ENCODE results near the gene TRPC6. TPM values are rescaled to one million over a fixed set of nuclear protein-coding genes. Genes with fewer than 3 reads are reported as not detected.

Gene TRPC6
- total RNA-seq, 1 donor from 2014 or later: 0.51 TPM

DNA sequence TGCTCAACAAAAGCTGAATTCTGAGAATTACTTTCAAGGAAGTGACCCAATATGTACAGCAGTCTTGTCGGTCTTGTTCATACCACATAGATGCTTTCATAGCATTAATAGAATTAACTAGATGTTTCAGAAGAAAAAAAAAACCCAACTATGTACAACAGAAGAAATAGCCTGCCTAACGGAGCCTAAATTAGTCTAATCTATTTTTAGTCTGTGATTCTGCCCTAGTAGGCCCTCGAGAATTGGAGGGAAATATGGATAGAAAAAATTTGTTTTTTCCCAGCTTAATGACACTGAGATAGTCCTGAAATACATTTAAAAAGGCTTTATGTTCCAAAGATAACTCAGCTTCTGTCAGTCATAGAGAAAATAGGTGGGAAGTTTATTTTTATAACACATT, 17.1 kb upstream of the TRPC6 start:
- H3K4me3 Mint-ChIP-seq (ENCODE audit: unreplicated experiment): no peak overlapping the region
- H3K9me3 Mint-ChIP-seq (ENCODE audit: unreplicated experiment): no peaks in the 10 kb centered on the region
- H3K27me3 Mint-ChIP-seq (ENCODE audit: unreplicated experiment): peaks cover 2% of the 10 kb centered on the region
- TF ChIP-seq, protein P1, sequence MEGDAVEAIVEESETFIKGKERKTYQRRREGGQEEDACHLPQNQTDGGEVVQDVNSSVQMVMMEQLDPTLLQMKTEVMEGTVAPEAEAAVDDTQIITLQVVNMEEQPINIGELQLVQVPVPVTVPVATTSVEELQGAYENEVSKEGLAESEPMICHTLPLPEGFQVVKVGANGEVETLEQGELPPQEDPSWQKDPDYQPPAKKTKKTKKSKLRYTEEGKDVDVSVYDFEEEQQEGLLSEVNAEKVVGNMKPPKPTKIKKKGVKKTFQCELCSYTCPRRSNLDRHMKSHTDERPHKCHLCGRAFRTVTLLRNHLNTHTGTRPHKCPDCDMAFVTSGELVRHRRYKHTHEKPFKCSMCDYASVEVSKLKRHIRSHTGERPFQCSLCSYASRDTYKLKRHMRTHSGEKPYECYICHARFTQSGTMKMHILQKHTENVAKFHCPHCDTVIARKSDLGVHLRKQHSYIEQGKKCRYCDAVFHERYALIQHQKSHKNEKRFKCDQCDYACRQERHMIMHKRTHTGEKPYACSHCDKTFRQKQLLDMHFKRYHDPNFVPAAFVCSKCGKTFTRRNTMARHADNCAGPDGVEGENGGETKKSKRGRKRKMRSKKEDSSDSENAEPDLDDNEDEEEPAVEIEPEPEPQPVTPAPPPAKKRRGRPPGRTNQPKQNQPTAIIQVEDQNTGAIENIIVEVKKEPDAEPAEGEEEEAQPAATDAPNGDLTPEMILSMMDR (IDR thresholded peaks at IDR 0.05; ENCODE audit: unreplicated experiment): no peak
- H3K36me3 Mint-ChIP-seq (ENCODE audit: low read depth, unreplicated experiment): no peaks in the 10 kb centered on the region
- no peak for DNase-seq (ENCODE audit: low spot score)
- H3K4me1 Mint-ChIP-seq (ENCODE audit: unreplicated experiment): no peaks in the 10 kb centered on the region
- H3K27ac Mint-ChIP-seq (ENCODE audit: unreplicated experiment): no peak overlapping the region

- Mint-ChIP-seq H3K27me3 (ENCODE audit: unreplicated experiment) (peaks cover 13% of the 10 kb centered on the region), H3K27ac (ENCODE audit: unreplicated experiment) (no peak overlapping the region), H3K4me1 (ENCODE audit: unreplicated experiment) (peaks cover 7% of the 10 kb centered on the region), H3K9me3 (ENCODE audit: unreplicated experiment) (no peaks in the 10 kb centered on the region), H3K4me3 (ENCODE audit: unreplicated experiment) (no peak overlapping the region), H3K36me3 (ENCODE audit: low read depth, unreplicated experiment) (no peaks in the 10 kb centered on the region)
- no peak for DNase-seq (ENCODE audit: low spot score)
- TF ChIP-seq, protein P1 (IDR thresholded peaks at IDR 0.05; ENCODE audit: unreplicated experiment): no peak
These were observed 3.2 kb upstream of the TRPC6 start for GRCh38 chr11:101586965-101587364.

DNA sequence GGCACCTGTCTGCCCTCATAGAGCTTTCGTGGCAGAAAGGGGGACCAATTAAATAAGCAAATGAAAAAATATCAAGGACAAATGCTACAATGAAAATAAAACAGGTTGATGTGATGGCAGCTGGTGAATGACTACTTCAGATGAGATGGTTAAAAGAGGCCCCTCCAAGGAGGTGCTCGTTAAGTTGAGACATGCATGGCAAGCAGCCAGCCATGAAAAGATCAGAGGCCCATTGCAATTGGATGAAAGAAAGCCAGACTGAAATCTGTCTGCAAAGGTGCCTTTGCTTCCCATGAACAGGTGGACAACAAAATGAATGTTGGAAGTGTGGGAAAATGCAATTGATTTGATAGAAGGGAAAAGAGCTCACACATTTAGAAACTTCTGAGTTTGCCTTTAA, 848 bp upstream of the TRPC6 start:
- Mint-ChIP-seq H3K4me1 (ENCODE audit: unreplicated experiment) (peaks cover 7% of the 10 kb centered on the region), H3K36me3 (ENCODE audit: low read depth, unreplicated experiment) (no peaks in the 10 kb centered on the region), H3K27me3 (ENCODE audit: unreplicated experiment) (peaks cover 13% of the 10 kb centered on the region), H3K9me3 (ENCODE audit: unreplicated experiment) (no peaks in the 10 kb centered on the region), H3K27ac (ENCODE audit: unreplicated experiment) (no peak overlapping the region), H3K4me3 (ENCODE audit: unreplicated experiment) (no peak overlapping the region)
- no peak for DNase-seq (ENCODE audit: low spot score)
- TF ChIP-seq, protein P1 (IDR thresholded peaks at IDR 0.05; ENCODE audit: unreplicated experiment): no peak

- H3K4me3 Mint-ChIP-seq (ENCODE audit: unreplicated experiment): peak overlapping the region; percentile 71
- DNase-seq (ENCODE audit: low spot score): no peak
- no peaks in the 10 kb centered on the region for H3K9me3 Mint-ChIP-seq (ENCODE audit: unreplicated experiment)
- TF ChIP-seq, protein P1 (IDR thresholded peaks at IDR 0.05; ENCODE audit: unreplicated experiment): no peak
- no peaks in the 10 kb centered on the region for H3K36me3 Mint-ChIP-seq (ENCODE audit: low read depth, unreplicated experiment)
- no peak overlapping the region for H3K27ac Mint-ChIP-seq (ENCODE audit: unreplicated experiment)
- peaks cover 7% of the 10 kb centered on the region for H3K4me1 Mint-ChIP-seq (ENCODE audit: unreplicated experiment)
- H3K27me3 Mint-ChIP-seq (ENCODE audit: unreplicated experiment): peaks cover 13% of the 10 kb centered on the region
These were observed 315 bp upstream of the TRPC6 start for GRCh38 chr11:101584129-101584515.

DNA sequence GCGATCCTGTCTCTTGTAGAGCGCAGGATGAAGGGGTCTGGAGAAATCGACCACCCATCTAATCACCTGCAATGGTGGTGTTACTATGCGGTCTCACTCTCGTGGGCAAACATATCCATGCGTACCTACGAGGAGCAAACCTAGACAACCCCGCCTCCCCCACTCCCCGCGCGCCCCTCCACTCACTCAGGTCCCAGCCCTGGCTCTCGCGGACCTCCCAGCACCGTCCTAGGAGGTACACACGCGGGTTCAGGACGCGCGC, 887 bp downstream of the TRPC6 start:
- no peaks in the 10 kb centered on the region for H3K36me3 Mint-ChIP-seq (ENCODE audit: low read depth, unreplicated experiment)
- no peak for DNase-seq (ENCODE audit: low spot score)
- peak overlapping the region; percentile 88 for H3K4me3 Mint-ChIP-seq (ENCODE audit: unreplicated experiment)
- H3K27me3 Mint-ChIP-seq (ENCODE audit: unreplicated experiment): peaks cover 13% of the 10 kb centered on the region
- H3K4me1 Mint-ChIP-seq (ENCODE audit: unreplicated experiment): peaks cover 7% of the 10 kb centered on the region
- TF ChIP-seq, protein P1 (IDR thresholded peaks at IDR 0.05; ENCODE audit: unreplicated experiment): no peak
- H3K9me3 Mint-ChIP-seq (ENCODE audit: unreplicated experiment): no peaks in the 10 kb centered on the region
- no peak overlapping the region for H3K27ac Mint-ChIP-seq (ENCODE audit: unreplicated experiment)
